Activated T-helper 9 cell treated with anti-CD3 and anti-CD28 coated beads, Interleukin-2, amount 50 U/mL, for 16 hours (primary cell): ENCODE data around the gene CUL2.
"Not testable (repeated sequence)": the region's sequence is repeated elsewhere in the genome, so short reads cannot be mapped to it uniquely, and the experiment has no call there.

Experiments used
- DNase-seq: peaks from one replicate; pipeline ENCODE4 v3.0.0-alpha.2; 2020; ENCODE audit warnings: low read depth

Gene CUL2

DNA sequence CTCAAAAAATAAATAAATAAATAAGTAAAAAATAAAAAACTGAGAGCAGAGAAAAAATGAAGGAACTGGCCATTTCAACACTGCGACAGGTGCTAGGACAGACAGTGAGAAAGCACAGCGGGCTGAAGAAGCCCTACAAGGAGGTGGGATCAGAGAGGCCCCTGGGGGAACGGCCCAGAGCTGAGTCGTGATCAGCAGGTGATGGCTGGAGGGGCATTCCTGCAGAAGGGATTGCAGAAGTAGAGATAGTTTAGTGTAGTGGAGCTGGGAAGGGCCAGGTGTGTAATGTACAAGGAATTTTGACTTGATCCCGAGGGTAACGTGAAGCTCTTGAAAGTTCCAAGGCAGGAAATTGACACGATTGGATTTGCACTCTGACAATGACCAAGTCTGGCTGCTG is 112.1 kb downstream of the CUL2 start:
- no peak for DNase-seq

DNA sequence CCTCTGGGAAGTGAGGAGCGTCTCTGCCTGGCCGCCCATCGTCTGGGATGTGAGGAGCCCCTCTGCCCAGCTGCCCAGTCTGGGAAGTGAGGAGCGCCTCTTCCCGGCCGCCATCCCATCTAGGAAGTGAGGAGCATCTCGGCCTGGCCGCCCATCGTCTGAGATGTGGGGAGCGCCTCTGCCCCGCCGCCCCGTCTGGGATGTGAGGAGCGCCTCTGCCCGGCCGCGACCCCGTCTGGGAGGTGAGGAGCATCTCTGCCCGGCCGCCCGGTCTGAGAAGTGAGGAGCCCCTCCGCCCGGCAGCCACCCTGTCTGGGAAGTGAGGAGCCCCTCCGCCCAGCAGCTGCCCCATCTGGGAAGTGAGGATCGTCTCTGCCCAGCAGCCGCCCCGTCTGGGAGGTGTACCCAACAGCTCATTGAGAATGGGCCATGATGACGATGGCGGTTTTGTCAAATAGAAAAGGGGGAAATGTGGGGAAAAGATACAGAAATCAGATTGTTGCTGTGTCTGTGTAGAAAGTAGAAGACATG is 113.7 kb downstream of the CUL2 start:
- DNase-seq, result not testable (repeated sequence)

DNA sequence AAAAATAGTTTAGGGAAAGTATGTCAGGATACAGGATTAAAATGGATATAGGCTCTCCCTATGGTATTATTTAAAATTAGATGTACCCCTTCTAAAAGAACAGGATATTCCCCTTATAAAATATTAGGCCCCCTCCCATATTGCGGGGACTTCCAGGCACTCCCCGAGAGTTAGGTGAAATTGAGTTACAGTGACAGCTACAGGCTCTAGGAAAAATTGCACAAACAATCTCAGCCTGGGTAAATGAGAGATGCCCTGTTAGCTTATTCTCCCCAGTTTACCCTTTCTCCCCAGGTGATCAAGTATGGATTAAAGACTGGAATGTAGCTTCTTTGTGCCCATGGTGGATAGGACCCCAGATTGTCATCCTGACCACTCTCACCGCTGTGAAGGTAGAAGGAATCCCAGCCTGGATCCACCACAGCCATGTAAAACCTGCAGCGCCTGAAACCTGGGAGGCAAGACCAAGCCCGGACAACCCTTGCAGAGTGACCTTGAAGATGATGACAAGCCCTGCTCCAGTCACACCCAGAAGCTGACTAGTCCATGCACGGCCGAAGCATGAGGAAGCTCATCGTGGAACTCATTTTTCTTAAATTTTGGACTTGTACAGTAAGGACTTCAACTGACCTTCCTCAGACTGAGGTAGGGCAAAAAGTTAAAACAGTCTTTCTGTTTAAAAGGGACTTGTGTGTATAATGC is 115.6 kb downstream of the CUL2 start:
- not testable (repeated sequence) for DNase-seq

DNA sequence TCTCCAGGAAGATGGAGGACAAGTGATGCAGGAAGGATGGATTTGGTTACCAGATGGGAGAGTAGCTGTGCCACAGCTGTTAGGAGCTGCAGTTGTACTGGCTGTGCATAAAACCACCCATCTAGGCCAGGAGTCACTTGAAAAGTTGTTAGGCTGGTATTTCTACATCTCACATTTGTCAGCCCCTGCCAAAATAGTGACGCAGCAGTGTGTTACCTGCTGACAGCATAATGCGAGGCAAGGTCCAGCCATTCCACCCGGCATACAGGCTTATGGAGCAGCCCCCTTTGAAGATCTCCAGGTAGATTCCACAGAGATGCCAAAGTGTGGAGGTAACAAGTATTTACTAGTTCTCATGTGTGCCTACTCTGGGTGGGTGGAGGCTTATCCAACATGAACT is 116.4 kb downstream of the CUL2 start:
- not testable (repeated sequence) for DNase-seq

DNA sequence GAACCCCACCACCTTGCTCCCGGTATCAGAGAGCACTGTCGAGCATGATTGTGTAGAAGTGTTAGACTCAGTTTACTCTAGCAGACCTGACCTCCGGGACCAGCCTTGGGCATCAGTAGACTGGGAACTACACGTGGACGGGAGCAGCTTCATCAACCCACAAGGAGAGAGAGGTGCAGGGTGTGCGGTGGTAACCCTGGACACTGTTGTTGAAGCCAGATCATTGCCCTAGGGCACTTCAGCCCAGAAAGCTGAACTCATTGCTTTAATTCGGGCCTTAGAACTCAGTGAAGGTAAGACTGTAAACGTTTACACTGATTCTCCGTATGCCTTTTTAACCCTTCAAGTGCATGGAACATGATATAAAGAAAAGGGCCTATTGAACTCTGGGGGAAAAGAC is 117.0 kb downstream of the CUL2 start:
- not testable (repeated sequence) for DNase-seq

DNA sequence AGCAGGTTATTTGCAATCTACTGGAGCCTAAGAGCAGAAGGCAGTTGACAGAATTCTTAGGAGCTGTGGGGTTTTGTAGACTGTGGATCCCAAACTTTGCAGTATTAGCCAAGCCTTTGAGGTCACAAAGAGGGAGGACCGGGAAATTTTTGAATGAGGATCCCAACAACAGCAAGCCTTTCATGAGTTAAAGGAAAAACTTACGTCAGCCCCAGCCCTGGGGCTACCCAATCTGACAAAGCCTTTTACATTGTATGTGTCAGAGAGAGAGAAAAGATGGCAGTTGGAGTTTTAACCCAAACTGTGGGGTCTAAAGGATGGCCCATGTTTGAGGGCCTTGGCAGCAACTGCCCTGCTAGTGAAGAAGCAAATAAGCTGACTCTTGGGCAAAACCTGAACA is 117.5 kb downstream of the CUL2 start:
- DNase-seq, result not testable (repeated sequence)

DNA sequence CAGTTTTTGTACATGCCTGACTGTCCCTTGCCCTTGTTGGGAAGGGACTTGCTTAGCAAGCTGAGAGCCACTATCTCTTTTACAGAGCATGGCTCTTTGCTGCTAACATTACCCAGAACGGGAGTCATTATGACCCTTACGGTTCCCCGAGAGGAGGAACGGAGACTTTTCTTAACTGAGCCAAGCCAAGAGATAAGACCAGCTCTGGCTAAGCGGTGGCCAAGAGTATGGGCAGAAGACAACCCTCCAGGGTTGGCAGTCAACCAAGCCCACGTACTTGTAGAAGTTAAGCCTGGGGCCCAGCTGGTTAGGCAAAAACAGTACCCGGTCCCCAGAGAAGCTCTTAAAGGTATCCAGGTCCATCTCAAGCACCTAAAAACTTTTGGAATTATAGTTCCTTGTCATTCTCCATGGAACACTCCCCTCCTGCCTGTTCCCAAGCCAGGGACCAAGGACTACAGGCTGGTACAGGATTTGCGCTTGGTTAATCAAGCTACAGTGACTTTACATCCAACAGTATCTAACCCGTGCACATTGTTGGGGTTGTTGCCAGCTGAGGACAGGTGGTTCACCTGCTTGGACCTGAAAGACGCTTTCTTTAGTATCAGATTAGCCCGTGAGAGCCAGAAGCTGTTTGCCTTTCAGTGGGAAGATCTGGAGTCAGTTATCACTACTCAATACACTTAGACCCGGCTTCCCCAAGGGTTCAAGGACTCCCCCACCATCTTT is 118.4 kb downstream of the CUL2 start:
- not testable (repeated sequence) for DNase-seq

DNA sequence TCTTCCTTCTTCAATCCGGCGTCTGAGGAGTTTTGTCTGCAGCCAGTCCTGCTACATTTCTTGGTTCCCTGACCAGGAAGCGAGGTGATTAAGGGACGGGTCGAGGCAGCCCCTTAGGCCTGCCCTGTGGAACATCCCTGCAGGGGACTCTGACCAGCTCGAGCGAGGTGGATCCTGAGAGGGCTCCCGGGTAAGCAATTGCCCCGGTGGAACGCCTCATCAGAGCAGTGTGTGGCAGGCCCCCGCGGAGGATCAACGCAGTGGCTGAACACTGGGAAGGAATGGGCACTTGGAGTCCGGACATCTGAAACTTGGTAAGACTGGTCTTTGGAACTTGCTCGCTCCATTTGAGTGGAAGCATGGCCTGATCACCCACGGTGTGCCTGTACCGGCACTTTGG is 121.0 kb downstream of the CUL2 start:
- no peak for DNase-seq

DNA sequence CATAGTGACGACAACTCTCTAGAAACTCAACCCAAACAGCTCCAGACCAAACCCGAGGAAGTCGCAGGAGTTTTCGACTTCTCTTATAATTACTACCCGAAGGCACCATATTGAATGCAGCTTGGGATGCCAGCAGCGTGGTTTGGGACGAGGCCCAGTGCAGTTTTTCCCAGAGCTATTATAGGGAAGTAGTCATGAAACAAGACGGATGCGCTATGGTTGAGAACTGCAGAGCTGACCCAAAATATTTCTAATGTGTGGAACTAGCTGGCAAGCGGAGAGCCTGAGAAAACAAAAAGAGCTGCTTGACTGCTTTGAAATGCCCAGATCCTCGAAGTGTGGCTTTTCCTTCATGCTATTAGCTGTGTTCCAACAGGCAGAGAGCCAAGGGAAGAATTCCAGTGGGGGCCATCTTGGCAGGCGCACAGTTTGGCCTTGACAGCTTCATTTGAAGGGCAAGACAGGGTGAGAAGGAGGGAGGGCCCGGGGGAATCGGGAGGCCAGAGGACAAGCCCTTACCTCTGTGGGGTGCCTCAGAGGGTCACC is 122.7 kb downstream of the CUL2 start:
- no peak for DNase-seq

DNA sequence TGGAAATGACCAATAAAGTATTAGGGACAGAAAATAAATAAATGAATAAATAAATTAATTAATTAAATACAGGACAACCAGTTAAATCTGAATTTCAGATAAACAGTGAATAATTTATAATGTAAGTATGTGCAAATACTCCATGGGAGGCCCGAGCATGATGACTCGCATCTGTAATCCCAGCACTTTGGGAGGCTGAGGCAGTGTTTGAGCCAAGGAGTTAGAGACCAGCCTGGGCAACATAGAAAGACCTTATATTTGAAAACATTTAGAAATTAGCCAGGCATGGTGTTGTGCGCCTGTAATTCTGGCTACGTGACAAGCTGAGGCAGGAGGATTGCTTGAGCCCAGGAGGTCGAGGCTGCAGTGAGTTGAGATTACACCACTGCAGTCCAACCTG is 123.7 kb downstream of the CUL2 start:
- DNase-seq, result no peak

DNA sequence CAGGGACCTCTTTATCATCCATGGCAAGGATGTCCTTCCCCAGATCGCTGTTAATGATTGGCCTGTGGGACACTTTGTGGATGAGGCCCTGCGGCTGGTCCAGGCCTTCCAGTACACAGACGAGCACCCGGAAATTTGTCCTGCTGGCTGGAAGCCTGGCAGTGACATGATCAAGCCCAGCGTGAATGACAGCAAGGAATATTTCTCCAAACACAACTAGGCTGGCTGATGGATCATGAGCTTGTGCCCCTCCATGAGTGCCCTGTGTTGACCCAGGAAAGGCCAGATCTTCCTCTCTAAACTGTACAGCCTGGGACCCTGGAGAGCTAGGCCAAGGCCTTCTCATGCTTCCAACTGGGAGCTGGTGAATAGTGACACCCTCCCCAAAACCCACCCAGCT is 124.1 kb downstream of the CUL2 start:
- DNase-seq, result no peak

DNA sequence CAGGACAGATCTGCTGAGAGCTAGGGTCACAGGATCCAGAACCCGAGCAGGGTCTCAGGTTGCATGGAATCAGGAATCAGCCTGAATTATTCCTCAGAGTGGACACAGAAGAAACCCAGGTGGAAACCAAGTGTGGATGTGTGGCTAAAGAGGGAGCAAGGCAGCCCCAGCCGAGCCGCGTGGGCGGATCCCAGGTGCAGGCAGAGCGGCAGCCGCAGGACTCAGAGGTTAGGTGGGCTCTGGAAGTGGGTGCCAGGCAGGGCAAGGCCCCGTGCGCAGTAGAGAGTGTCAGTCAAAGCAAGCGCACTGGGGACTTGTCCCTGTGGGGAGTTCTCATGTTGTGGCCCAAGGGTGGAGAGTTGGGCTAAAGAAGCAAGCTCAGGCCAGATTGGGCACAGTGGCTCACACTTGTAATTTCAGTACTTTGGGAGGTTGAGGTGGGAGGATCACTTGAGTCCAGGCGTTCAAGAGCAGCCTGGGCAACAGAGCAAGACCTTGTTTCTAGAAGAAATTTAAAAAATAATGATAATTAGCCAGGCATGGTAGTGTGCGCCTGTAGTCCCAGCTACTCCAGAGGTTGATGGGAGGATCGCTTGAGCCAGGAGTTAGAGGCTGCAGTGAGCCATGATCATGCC is 125.9 kb downstream of the CUL2 start:
- no peak for DNase-seq

DNA sequence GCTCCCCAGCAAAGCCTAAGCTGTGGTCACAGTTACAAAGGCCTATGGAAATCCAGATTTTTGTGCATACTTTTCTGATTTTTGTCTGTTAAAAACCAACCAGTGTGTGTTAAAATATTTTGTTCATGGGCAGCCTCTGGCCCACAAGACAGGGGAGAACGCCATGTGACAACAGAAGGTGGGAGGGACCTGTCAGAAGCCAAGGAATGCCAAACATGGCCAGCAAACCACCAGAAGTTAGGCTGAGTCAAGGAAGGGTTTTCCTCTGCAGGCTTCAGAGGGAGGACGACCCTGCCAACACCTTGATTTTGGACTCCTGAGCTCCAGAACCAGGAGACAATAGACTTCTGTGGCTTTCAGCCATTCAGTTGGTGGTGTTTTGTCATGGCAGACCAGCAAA is 127.3 kb downstream of the CUL2 start:
- DNase-seq, result no peak

DNA sequence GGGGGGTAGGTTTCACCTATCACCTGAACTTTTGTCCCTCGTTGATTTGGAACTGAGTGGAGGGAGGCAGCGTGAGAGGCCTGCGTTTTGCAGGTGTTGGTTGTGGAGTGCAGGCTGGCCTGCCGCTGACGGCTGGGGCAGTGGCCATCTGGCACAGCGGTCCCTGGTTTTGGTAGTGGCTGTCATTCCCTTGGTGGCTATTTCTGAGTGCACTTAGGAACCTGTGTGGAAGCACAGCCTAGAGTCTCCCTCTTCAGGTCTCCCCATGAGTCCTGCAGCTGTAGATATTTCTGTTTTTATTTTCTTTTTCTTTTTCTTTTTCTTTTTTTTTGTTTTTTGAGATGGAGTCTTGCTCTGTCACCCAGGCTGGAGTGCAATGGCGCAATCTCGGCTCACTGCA is 129.2 kb downstream of the CUL2 start:
- no peak for DNase-seq

DNA sequence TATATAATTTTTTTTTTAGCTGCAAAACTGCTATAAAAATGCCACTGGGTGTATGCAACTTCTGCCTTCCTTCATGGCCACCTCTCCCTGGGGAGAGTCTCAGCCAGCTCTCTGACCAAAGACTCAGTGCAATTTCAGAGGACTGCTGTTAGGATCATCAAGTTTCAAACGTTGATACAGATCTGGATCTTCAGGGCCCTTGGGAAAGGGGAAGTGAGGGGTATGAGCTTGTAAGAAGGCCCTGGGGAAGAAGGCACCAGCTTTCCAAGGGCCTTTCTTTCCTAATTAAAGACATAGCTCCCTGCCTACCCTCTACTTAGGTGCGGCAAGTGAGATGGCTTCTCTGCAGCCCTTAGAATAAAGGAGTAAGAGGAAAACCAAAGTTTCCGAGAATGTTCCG is 130.4 kb downstream of the CUL2 start:
- no peak for DNase-seq

DNA sequence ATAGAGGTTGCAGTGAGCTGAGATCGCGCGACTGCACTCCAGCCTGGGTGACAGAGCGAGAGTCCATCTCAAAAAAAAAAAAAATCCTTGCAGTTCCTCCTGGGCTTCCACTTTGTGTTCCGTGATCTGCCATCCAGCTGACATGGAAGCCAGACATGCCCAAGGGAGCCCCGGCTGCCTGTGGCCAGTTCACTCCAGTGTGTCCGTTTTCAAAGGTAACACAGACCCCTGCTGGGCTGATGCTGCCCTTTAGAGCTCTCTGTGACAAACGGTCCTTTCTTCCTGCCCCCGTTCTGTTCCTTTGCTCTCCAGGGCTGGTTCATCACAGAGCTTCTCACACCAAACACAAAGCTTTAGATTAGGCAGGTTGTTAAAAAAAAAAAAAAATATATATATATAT is 130.8 kb downstream of the CUL2 start:
- no peak for DNase-seq
